H9 (cell line): ENCODE data around the gene ARHGEF17. TPM values are rescaled to one million over a fixed set of nuclear protein-coding genes. Genes with fewer than 3 reads are reported as not detected.

Experiments
- DNase-seq: peaks from one replicate; pipeline ENCODE4 v3.0.0-alpha.2; 2017
- H2AFZ ChIP-seq: one replicate; pipeline ENCODE4 v1.6.1; 2013; ENCODE audit warnings: mild to moderate bottlenecking, low read length, control low read depth, moderate library complexity
- H2AK5ac ChIP-seq: 2 replicates; pipeline ENCODE4 v1.6.1; 2013; ENCODE audit warnings: low read length, control low read depth, mixed read lengths; ENCODE audit not compliant: insufficient read length
- H2BK120ac ChIP-seq: one replicate; pipeline ENCODE4 v1.6.1; 2013; ENCODE audit warnings: low read depth, mild to moderate bottlenecking, low read length, control low read depth, inconsistent platforms; ENCODE audit not compliant: poor library complexity, severe bottlenecking
- H2BK12ac ChIP-seq: 2 replicates; pipeline ENCODE4 v1.6.1; 2013; ENCODE audit warnings: low read length, control low read depth, mixed read lengths, low read depth; ENCODE audit not compliant: insufficient read length
- H2BK15ac ChIP-seq: 2 replicates; pipeline ENCODE4 v1.6.1; 2013; ENCODE audit warnings: low read depth, low read length, control low read depth
- H2BK20ac ChIP-seq: one replicate; pipeline ENCODE4 v1.6.1; 2013; ENCODE audit warnings: low read depth, mild to moderate bottlenecking, low read length, control low read depth, inconsistent platforms; ENCODE audit not compliant: poor library complexity, severe bottlenecking
- H2BK5ac ChIP-seq: 2 replicates; pipeline ENCODE4 v1.6.1; 2013; ENCODE audit warnings: low read length, control low read depth, mixed read lengths; ENCODE audit not compliant: insufficient read length
- H3K14ac ChIP-seq: 2 replicates; pipeline ENCODE4 v1.6.1; 2013; ENCODE audit warnings: low read length, control low read depth; ENCODE audit not compliant: insufficient read depth
- H3K18ac ChIP-seq: 2 replicates; pipeline ENCODE4 v1.6.1; 2013; ENCODE audit warnings: low read depth, mild to moderate bottlenecking, mixed read lengths, low read length, control low read depth; ENCODE audit not compliant: insufficient read length
- H3K23ac ChIP-seq: 2 replicates; pipeline ENCODE4 v1.6.1; 2013; ENCODE audit warnings: low read length, control low read depth, mixed read lengths, low read depth; ENCODE audit not compliant: insufficient read length
- H3K23me2 ChIP-seq: 2 replicates; pipeline ENCODE4 v1.6.1; 2013; ENCODE audit warnings: low read depth, mild to moderate bottlenecking, mixed read lengths, low read length, control low read depth; ENCODE audit not compliant: insufficient read length, poor library complexity, severe bottlenecking
- H3K27ac ChIP-seq: 2 replicates; pipeline ENCODE4 v1.5.1; 2013; ENCODE audit warnings: low read length, control low read depth, mixed read lengths, low read depth; ENCODE audit not compliant: insufficient read length
- H3K27me3 ChIP-seq: 2 replicates; pipeline ENCODE4 v1.6.1; 2013; ENCODE audit warnings: low read length, control low read depth, inconsistent platforms; ENCODE audit not compliant: insufficient read depth
- H3K4ac ChIP-seq: 2 replicates; pipeline ENCODE4 v1.6.1; 2013; ENCODE audit warnings: low read depth, mild to moderate bottlenecking, control low read depth, inconsistent platforms, low read length, moderate library complexity
- H3K4me1 ChIP-seq: 2 replicates; pipeline ENCODE4 v1.6.1; 2013; ENCODE audit warnings: low read length, control low read depth, inconsistent platforms; ENCODE audit not compliant: insufficient read depth
- H3K4me2 ChIP-seq: 2 replicates; pipeline ENCODE4 v1.6.1; 2013; ENCODE audit warnings: low read length, control low read depth, mixed read lengths; ENCODE audit not compliant: insufficient read length, insufficient read depth
- H3K56ac ChIP-seq: 2 replicates; pipeline ENCODE4 v1.6.1; 2013; ENCODE audit warnings: low read depth, mild to moderate bottlenecking, mixed read lengths, low read length, control low read depth; ENCODE audit not compliant: insufficient read length
- H3K79me1 ChIP-seq: 2 replicates; pipeline ENCODE4 v1.6.1; 2013; ENCODE audit warnings: low read depth, mild to moderate bottlenecking, moderate library complexity, low read length, control low read depth, inconsistent platforms; ENCODE audit not compliant: insufficient read depth, poor library complexity, severe bottlenecking
- H3K79me2 ChIP-seq: 2 replicates; pipeline ENCODE4 v1.6.1; 2013; ENCODE audit warnings: low read length, control low read depth, inconsistent platforms; ENCODE audit not compliant: insufficient read depth
- H3K9ac ChIP-seq: 2 replicates; pipeline ENCODE4 v1.6.1; 2013; ENCODE audit warnings: low read length, control low read depth, mixed read lengths; ENCODE audit not compliant: insufficient read length; ENCODE audit errors: extremely low read depth
- H3K9me3 ChIP-seq: one replicate; pipeline ENCODE4 v1.6.1; 2013; ENCODE audit warnings: low read depth, low read length, inconsistent platforms; ENCODE audit not compliant: control insufficient read depth
- H3T11ph ChIP-seq: one replicate; pipeline ENCODE4 v1.6.1; 2013; ENCODE audit warnings: mild to moderate bottlenecking, low read length, control low read depth, inconsistent platforms
- H4K20me1 ChIP-seq: one replicate; pipeline ENCODE4 v1.6.1; 2013; ENCODE audit not compliant: control insufficient read depth, insufficient read length, insufficient read depth
- H4K5ac ChIP-seq: 2 replicates; pipeline ENCODE4 v1.6.1; 2013; ENCODE audit warnings: low read depth, mild to moderate bottlenecking, mixed read lengths, low read length, control low read depth; ENCODE audit not compliant: insufficient read length
- H4K8ac ChIP-seq: replicated peaks from 2 replicates; pipeline ENCODE4 v1.6.1; 2013; ENCODE audit warnings: low read length, control low read depth, mixed read lengths, low read depth; ENCODE audit not compliant: insufficient read length
- H4K91ac ChIP-seq: 2 replicates; pipeline ENCODE4 v1.6.1; 2013; ENCODE audit warnings: low read depth, mild to moderate bottlenecking, moderate library complexity, mixed read lengths, low read length, control low read depth; ENCODE audit not compliant: insufficient read length
- H3K27ac Mint-ChIP-seq, 3 experiments: 2 replicates in 2 of 3; 3 replicates in 1 of 3; pipeline ENCODE4 v1.8.0; 2020 to 2021; ENCODE audit warnings: mixed read lengths in 3 of 3, mild to moderate bottlenecking in 1 of 3, moderate library complexity in 1 of 3
- H3K27me3 Mint-ChIP-seq: 2 replicates; pipeline ENCODE4 v1.8.0; 2021; ENCODE audit warnings: low read depth, mild to moderate bottlenecking, moderate library complexity, mixed read lengths
- H3K36me3 Mint-ChIP-seq, 3 experiments: 2 replicates in 2 of 3; 3 replicates in 1 of 3; pipeline ENCODE4 v1.8.0; 2020 to 2021; ENCODE audit warnings: low read depth in 3 of 3, mixed read lengths in 3 of 3; ENCODE audit not compliant: insufficient read depth in 1 of 3
- H3K4me1 Mint-ChIP-seq, 2 experiments: 2 replicates each; pipeline ENCODE4 v1.8.0; 2020; ENCODE audit warnings: mixed read lengths in 2 of 2
- H3K4me3 Mint-ChIP-seq, 2 experiments: 2 replicates in 1 of 2; 3 replicates in 1 of 2; pipeline ENCODE4 v1.8.0; 2020 to 2021; ENCODE audit warnings: mild to moderate bottlenecking in 2 of 2, mixed read lengths in 2 of 2, moderate library complexity in 1 of 2
- H3K9me3 Mint-ChIP-seq, 2 experiments: 2 replicates in 1 of 2; 3 replicates in 1 of 2; pipeline ENCODE4 v1.8.0; 2020; ENCODE audit warnings: mild to moderate bottlenecking in 2 of 2, mixed read lengths in 2 of 2, moderate library complexity in 1 of 2
- WGBS: extraction: QIAGEN DNeasy Blood & Tissue Kit; methylation state at CpG from one replicate; pipeline ENCODE4 v1.1.7; 2013; ENCODE audit warnings: missing lambda C conversion rate, low lambda C conversion rate, mixed read lengths; ENCODE audit not compliant: insufficient read length; ENCODE audit errors: extremely low coverage; 5-methylcytosine and 5-hydroxymethylcytosine counted together
- total RNA-seq: library from RNA; stranded (reverse); gene quantifications from 2 replicates; pipeline ENCODE4 v1.2.1, GENCODE V29; 2021
- TF ChIP-seq, protein P1 (sequence below): fragments of 200-600 bp; sonication (generic); conservative IDR thresholded peaks from 3 replicates; pipeline ENCODE4 v1.8.0; 2021; ENCODE audit warnings: antibody characterized with exemption, mild to moderate bottlenecking

ARHGEF17 gene
- total RNA-seq, 1 experiment from 2014 or later, result 7.4 TPM

DNA sequence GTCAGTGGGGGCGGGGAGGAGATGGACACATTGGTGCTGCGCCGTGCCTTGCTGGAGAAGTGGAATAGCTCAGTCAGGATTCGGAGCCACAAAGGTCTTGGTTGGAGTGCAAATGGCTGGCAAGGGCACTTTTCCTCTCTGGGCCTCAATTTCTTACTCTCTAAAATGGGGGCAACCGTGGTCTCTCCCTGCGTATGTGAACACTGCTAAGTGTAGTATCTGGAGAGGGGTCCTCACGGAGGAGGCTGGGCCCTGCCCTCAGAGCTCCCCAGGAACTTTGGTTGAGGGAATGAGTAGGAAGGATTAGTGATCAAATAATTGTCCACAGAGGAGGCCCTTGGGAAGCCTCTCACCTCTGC lies 35.4 kb upstream of the ARHGEF17 start:
- Histone ChIP-seq H3K9ac (no peak overlapping the region), H3K27me3 (no peaks in the 10 kb centered on the region), H2BK20ac (no peak overlapping the region), H3K9me3 (no peaks in the 10 kb centered on the region), H3K27ac (no peak overlapping the region), H2BK5ac (no peak overlapping the region), H3K4me2 (no peak overlapping the region), H3K23ac (no peak overlapping the region), H3K79me1 (no peaks in the 10 kb centered on the region), H3T11ph (no peak overlapping the region), H3K56ac (no peak overlapping the region), H2AK5ac (no peak overlapping the region), H3K14ac (no peak overlapping the region), H4K91ac (no peak overlapping the region), H2BK15ac (no peak overlapping the region), H2BK120ac (no peak overlapping the region), H3K4ac (no peak overlapping the region), H4K8ac (no peak overlapping the region), H2AFZ (no peak overlapping the region), H3K23me2 (no peaks in the 10 kb centered on the region), H4K5ac (no peak overlapping the region), H2BK12ac (no peak overlapping the region), H3K18ac (no peak overlapping the region), H4K20me1 (no peaks in the 10 kb centered on the region), H3K79me2 (no peaks in the 10 kb centered on the region), H3K4me1 (no peaks in the 10 kb centered on the region)
- H3K27me3 Mint-ChIP-seq, result peaks cover 4% of the 10 kb centered on the region
- H3K4me1 Mint-ChIP-seq, result peaks cover 32 to 48% of the 10 kb centered on the region in 2 experiments
- H3K9me3 Mint-ChIP-seq, result no peaks in the 10 kb centered on the region; a peak in 1 of 5 replicates
- H3K4me3 Mint-ChIP-seq, result no peak overlapping the region
- TF ChIP-seq, protein P1, sequence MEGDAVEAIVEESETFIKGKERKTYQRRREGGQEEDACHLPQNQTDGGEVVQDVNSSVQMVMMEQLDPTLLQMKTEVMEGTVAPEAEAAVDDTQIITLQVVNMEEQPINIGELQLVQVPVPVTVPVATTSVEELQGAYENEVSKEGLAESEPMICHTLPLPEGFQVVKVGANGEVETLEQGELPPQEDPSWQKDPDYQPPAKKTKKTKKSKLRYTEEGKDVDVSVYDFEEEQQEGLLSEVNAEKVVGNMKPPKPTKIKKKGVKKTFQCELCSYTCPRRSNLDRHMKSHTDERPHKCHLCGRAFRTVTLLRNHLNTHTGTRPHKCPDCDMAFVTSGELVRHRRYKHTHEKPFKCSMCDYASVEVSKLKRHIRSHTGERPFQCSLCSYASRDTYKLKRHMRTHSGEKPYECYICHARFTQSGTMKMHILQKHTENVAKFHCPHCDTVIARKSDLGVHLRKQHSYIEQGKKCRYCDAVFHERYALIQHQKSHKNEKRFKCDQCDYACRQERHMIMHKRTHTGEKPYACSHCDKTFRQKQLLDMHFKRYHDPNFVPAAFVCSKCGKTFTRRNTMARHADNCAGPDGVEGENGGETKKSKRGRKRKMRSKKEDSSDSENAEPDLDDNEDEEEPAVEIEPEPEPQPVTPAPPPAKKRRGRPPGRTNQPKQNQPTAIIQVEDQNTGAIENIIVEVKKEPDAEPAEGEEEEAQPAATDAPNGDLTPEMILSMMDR, result no peak
- H3K27ac Mint-ChIP-seq, result no peak overlapping the region
- WGBS, result no CpG with 5 or more reads among the region's 7 CpGs
- DNase-seq, result no peak
- no peaks in the 10 kb centered on the region for H3K36me3 Mint-ChIP-seq
